ENCODE data around the gene LRSAM1.

The LRSAM1 gene

GRCh38 chr9:127450830-127451607, at the start of gene LRSAM1, which contains the start of gene RPL12:
Gene LRSAM1, plus strand, starts transcription at chr9:127451510. Its CDS starts 3,018 bp downstream, at chr9:127454528.
Gene RPL12, minus strand, starts transcription at chr9:127451406. Its CDS starts 89 bp downstream, at chr9:127451317.
- peak; percentile 51 for DNase-seq (ENCODE audit: low read depth)

- DNase-seq (ENCODE audit: low read depth), result no peak
Measured at GRCh38 chr9:127402401-127403090, 48.8 kb upstream of the LRSAM1 start.

DNA sequence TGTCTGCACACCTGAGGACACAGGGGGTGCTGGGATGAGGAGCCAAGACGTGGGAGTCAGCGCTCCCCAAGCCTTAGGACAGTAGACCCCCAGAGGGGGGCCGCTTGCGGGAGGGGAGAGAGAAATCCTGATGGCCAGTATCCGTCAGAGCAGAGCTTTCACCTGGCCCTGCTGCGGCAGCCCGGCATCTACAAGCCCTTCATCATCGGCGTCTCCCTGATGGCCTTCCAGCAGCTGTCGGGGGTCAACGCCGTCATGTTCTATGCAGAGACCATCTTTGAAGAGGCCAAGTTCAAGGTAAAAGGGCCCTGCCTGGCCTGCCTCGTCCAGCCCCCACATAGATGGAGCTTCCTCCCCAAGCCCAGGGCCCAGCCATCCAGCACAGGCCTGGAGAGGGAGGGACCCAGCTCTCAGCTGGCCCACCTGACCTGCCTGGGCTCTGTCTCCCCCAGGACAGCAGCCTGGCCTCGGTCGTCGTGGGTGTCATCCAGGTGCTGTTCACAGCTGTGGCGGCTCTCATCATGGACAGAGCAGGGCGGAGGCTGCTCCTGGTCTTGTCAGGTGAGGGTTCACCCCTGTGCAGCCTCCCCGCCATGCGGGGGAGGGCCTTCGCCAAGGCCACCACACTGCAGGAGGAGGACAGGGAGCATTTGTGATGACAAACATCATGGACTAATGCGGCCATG, 47.7 kb upstream of the LRSAM1 start:
- no peak for DNase-seq (ENCODE audit: low read depth)

DNA sequence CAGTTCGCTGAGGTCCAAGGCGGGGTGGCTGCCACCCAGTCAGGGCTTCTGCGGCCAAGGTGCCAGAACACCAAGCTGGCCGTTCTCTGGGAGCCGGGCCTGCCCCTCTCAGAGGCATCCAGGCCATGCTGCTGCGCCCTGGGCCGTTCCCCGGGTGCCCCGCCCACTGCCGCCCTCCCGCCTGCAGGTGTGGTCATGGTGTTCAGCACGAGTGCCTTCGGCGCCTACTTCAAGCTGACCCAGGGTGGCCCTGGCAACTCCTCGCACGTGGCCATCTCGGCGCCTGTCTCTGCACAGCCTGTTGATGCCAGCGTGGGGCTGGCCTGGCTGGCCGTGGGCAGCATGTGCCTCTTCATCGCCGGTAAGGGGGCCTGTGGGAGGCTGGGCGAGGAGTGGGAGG, 46.7 kb upstream of the LRSAM1 start:
- DNase-seq (ENCODE audit: low read depth), result no peak

DNA sequence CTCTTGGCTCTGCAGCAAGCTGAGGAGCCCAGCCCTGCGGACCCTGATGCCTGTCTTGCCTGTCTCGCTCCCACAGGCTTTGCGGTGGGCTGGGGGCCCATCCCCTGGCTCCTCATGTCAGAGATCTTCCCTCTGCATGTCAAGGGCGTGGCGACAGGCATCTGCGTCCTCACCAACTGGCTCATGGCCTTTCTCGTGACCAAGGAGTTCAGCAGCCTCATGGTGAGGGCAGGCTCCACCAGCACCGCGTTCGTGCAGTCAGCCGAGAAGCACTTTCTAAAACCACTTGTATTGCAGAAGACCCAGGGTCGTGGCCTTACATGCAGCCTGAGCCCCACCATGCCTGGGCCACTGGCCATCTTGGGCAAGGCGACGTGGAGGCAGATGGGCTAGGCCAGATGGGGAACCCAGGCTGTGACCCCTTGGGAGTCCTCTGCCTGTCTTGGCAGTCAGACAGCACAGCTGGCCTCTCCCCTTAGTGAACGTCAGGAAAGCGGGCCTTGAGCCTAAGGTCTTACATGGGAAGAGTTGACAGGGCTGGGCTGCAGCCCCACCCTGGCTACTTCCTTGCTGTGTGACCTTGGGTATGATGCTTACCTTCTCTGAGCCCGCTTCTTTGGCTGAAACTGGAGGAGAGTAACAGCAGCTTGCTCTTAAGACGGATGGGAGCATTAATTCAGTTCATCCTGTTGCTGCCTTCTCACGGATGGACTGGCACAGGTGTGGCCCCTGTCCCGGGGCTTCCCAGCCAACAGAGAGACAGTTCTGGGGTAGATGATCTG, 45.8 kb upstream of the LRSAM1 start:
- no peak for DNase-seq (ENCODE audit: low read depth)

DNA sequence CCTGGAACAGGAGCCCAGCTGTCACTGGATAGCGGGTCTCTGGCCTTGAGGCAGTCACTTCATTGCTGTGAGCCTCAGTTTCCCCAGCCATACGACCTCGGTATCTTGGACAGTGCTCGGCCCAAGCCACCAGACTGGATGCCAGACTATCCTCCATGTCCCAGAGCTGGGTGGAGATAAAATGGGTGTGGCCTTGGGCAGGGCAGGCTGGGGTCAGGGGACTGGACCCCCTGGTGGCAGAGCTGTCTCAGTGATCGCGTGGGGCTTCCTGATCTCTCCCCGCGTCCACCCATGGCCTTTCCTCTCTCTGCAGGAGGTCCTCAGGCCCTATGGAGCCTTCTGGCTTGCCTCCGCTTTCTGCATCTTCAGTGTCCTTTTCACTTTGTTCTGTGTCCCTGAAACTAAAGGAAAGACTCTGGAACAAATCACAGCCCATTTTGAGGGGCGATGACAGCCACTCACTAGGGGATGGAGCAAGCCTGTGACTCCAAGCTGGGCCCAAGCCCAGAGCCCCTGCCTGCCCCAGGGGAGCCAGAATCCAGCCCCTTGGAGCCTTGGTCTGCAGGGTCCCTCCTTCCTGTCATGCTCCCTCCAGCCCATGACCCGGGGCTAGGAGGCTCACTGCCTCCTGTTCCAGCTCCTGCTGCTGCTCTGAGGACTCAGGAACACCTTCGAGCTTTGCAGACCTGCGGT, 44.4 kb upstream of the LRSAM1 start:
- DNase-seq (ENCODE audit: low read depth), result no peak

- DNase-seq (ENCODE audit: low read depth), result no peak
Measured at GRCh38 chr9:127407492-127407843, 43.8 kb upstream of the LRSAM1 start.

DNA sequence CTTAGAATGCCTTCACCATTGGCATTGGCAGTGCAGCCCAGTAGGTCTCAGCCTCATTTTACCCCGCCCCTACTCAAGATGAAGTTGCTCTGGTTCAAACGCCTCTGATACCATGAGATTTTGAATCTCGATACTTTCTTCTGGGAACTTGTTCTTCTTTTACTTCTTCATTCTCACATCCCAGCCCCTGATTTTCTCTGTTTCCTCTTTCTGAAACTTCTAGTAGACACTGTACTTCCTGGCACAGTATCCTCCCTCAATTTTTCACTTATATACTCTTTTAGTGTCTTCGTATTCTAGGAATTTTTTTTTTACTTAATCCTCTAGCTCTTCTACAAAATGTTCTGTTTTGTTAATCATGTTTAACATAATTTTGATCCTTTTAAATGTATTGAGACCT, 40.2 kb upstream of the LRSAM1 start:
- DNase-seq (ENCODE audit: low read depth), result no peak

GRCh38 chr9:127415141-127415540, 36.2 kb upstream of the LRSAM1 start:
- no peak for DNase-seq (ENCODE audit: low read depth)

GRCh38 chr9:127415657-127416056, 35.7 kb upstream of the LRSAM1 start:
- DNase-seq (ENCODE audit: low read depth), result no peak

DNA sequence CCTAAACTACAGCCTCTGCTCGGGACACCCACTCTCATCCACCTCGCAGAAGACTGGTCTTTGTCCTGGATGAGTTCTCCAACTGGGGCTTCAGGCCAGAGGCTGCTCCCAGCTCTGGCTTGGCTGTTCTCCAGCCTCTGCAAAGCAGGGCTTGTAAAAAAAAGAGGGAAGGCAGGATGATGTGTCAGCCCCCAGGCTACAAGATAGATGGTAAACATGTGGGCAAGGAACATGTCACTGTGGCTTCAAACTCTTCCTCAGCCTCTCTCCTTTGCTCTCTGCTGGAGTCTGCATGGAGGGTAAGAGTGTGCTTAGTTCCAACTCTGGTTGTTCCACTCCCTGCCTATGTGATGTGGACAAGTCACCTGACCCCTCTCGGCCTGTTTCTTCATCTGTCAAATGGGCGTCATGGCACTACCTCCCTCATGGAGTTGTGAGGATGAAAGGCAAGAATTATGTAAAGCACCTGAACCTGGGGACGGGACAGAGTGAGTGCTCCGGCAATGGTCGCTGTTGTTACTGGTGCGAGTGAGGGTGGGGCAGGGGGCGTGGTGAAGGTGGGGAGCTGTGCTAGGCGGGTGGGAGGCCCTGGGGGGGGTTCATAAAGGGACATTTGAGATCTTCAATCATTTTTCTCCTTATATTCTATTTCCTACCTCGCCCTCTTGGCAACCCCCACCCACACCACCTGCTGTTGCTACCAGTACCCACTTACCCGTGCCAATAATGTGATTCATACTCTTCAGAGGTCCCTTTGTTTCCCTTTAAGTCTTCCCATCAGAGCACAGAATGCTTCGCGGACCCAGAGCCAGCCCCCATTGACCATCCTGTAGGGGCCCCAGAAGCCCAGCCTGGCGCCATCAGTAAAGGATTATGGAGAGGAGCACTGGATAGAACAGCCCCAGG, 33.9 kb upstream of the LRSAM1 start:
- no peak for DNase-seq (ENCODE audit: low read depth)

GRCh38 chr9:127418037-127418471, 33.3 kb upstream of the LRSAM1 start:
- no peak for DNase-seq (ENCODE audit: low read depth)

DNA sequence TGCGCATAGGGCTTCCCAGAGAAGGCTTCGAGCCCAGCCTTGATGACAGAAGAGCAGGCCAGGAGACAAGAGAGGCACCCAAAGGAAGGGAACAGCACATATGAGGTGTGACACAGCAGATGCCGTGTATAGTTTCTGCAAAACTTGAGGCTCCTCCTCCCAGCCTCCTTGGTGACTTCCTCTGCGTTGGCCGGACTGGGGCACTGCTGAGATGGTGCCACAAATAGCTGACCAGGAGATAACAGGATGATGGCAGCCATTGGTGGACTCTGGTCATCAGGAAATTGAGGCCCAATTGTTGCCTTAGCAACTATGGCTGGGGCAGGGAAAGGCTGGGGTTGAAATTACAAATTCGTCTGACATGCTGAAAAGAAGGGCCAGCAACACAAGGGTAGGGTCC, 32.0 kb upstream of the LRSAM1 start:
- DNase-seq (ENCODE audit: low read depth), result no peak

- no peak for DNase-seq (ENCODE audit: low read depth)
Measured at GRCh38 chr9:127421057-127421456, 30.3 kb upstream of the LRSAM1 start.

GRCh38 chr9:127422133-127422782, 29.1 kb upstream of the LRSAM1 start:
- no peak for DNase-seq (ENCODE audit: low read depth)

DNA sequence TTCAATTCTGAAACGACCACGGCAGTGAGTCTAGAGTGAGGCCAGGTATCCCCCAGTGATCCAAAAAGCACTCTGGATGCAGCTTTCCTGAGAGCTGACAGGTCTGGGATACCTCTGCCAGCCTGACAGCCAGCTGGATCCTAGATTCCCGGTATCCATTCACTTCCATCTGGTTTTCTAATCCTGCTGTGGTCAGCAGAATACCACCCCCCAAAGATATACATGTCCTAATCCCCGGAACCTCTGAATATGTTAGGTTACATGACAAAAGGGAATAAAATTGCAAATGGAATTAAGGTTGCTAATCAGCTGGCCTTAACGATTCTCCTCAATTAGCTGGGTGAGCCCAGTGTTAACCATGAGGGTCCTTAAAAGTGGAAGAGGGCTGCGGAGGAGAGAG, 28.5 kb upstream of the LRSAM1 start:
- DNase-seq (ENCODE audit: low read depth), result no peak

DNA sequence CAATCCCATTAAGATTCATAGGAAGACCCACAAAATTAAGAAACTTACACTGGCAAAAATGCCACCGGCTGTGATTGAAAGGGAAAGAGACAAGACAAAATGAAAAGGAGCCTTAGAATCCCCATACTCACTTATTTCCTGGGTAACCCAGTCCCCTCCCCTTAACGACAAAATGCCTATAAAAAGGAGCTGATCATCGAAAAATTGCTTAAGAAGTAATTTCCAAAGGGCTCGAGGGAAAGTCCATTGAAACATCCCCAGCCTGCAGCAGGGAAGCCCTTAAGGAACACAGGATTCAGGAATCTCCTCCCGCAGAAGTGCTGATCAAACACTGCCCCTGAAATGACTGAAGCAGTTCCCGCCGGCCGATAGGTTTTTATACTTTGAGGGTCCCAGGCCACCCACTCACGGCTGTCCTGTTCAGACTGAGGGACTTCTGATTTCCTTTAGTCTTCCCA, 27.8 kb upstream of the LRSAM1 start:
- DNase-seq (ENCODE audit: low read depth), result no peak

- peak; percentile 52 for DNase-seq (ENCODE audit: low read depth)
Measured at GRCh38 chr9:127423934-127424675, 27.2 kb upstream of the LRSAM1 start, which contains the start of gene ZNF79. Gene ZNF79, plus strand, starts transcription at chr9:127424382. Its CDS starts 406 bp downstream, at chr9:127424788.

- DNase-seq (ENCODE audit: low read depth), result no peak
Measured at GRCh38 chr9:127424676-127424999, 26.7 kb upstream of the LRSAM1 start.
